ENCODE data around the gene CCDC149.

The CCDC149 gene

GRCh38 chr4:24932515-24933225, 19.8 kb upstream of the CCDC149 start:
- TF ChIP-seq CTCF (IDR thresholded peaks at IDR 0.05; ENCODE audit: unreplicated experiment in 3 of 3) = no peak
- no peaks in the 10 kb centered on the region for H3K27me3 Mint-ChIP-seq (ENCODE audit: low read depth)
- H3K27ac Mint-ChIP-seq = no peak overlapping the region
- no peaks in the 10 kb centered on the region for H3K4me1 Mint-ChIP-seq
- peaks cover under 1% of the 10 kb centered on the region for H3K36me3 Mint-ChIP-seq (ENCODE audit: low read depth)
- peaks cover 31% of the 10 kb centered on the region for H3K9me3 Mint-ChIP-seq
- H3K4me3 Mint-ChIP-seq = no peak overlapping the region

GRCh38 chr4:24930151-24930550, 17.3 kb upstream of the CCDC149 start:
- Mint-ChIP-seq H3K9me3 (peaks cover 18% of the 10 kb centered on the region), H3K27ac (no peak overlapping the region), H3K4me1 (no peaks in the 10 kb centered on the region), H3K36me3 (ENCODE audit: low read depth) (no peaks in the 10 kb centered on the region), H3K4me3 (no peak overlapping the region), H3K27me3 (ENCODE audit: low read depth) (no peaks in the 10 kb centered on the region)
- no peak for TF ChIP-seq CTCF (IDR thresholded peaks at IDR 0.05; ENCODE audit: unreplicated experiment in 3 of 3)

- Mint-ChIP-seq H3K9me3 (peaks cover 8% of the 10 kb centered on the region), H3K4me1 (no peaks in the 10 kb centered on the region), H3K27me3 (ENCODE audit: low read depth) (no peaks in the 10 kb centered on the region), H3K36me3 (ENCODE audit: low read depth) (no peaks in the 10 kb centered on the region), H3K4me3 (no peak overlapping the region), H3K27ac (no peak overlapping the region)
- TF ChIP-seq CTCF (IDR thresholded peaks at IDR 0.05; ENCODE audit: unreplicated experiment in 3 of 3) = no peak
These were observed 15.9 kb upstream of the CCDC149 start for GRCh38 chr4:24928708-24929107.

- Mint-ChIP-seq H3K9me3 (peaks cover 6% of the 10 kb centered on the region), H3K4me3 (no peak overlapping the region), H3K36me3 (ENCODE audit: low read depth) (no peaks in the 10 kb centered on the region), H3K4me1 (no peaks in the 10 kb centered on the region), H3K27me3 (ENCODE audit: low read depth) (peaks cover 2% of the 10 kb centered on the region), H3K27ac (no peak overlapping the region)
- TF ChIP-seq CTCF (IDR thresholded peaks at IDR 0.05; ENCODE audit: unreplicated experiment in 3 of 3) = no peak
These were observed 14.2 kb upstream of the CCDC149 start for GRCh38 chr4:24927049-24927448.

GRCh38 chr4:24924309-24924781, 11.5 kb upstream of the CCDC149 start:
- Mint-ChIP-seq H3K27ac (no peak overlapping the region), H3K4me3 (no peak overlapping the region), H3K4me1 (no peaks in the 10 kb centered on the region), H3K36me3 (ENCODE audit: low read depth) (peaks cover 4% of the 10 kb centered on the region), H3K27me3 (ENCODE audit: low read depth) (peaks cover 4% of the 10 kb centered on the region), H3K9me3 (peaks cover 14% of the 10 kb centered on the region)
- no peak for TF ChIP-seq CTCF (IDR thresholded peaks at IDR 0.05; ENCODE audit: unreplicated experiment in 3 of 3)

GRCh38 chr4:24923550-24923949, 10.7 kb upstream of the CCDC149 start:
- peaks cover 16% of the 10 kb centered on the region for H3K9me3 Mint-ChIP-seq
- no peak overlapping the region for H3K4me3 Mint-ChIP-seq
- H3K27me3 Mint-ChIP-seq (ENCODE audit: low read depth) = peaks cover 4% of the 10 kb centered on the region
- no peaks in the 10 kb centered on the region for H3K4me1 Mint-ChIP-seq
- no peak for TF ChIP-seq CTCF (IDR thresholded peaks at IDR 0.05; ENCODE audit: unreplicated experiment in 3 of 3)
- peak overlapping the region in 1 of 3 experiments; percentile 11 for H3K27ac Mint-ChIP-seq
- H3K36me3 Mint-ChIP-seq (ENCODE audit: low read depth) = peaks cover 5% of the 10 kb centered on the region
